OCI-LY3 (cell line): ENCODE results near the gene PDCD11.
A peak's percentile ranks its signal among the peaks of the same experiment; 100 is the strongest.
"Not testable (repeated sequence)": the region's sequence is repeated elsewhere in the genome, so short reads cannot be mapped to it uniquely, and the experiment has no call there.

Source experiments
- H2AFZ ChIP-seq: fragments of 200-600, 300-600 bp; shearing (Covaris generic); 2 replicates; pipeline ENCODE4 v1.6.0; 2014; ENCODE audit warnings: antibody characterized with exemption, low read depth, low read length
- H3K27ac ChIP-seq: fragments of 200-600, 300-600 bp; sonication (generic); 2 replicates; pipeline ENCODE4 v1.5.1; 2014; ENCODE audit warnings: mild to moderate bottlenecking, low read length, moderate library complexity, mixed read lengths
- H3K27me3 ChIP-seq: fragments of 200-600, 300-600 bp; sonication (generic); 2 replicates; pipeline ENCODE4 v1.6.1; 2014; ENCODE audit warnings: low read depth, low read length, mixed read lengths
- H3K36me3 ChIP-seq: fragments of 200-600, 300-600 bp; sonication (generic); replicated peaks from 2 replicates; pipeline ENCODE3; 2014; ENCODE audit warnings: low read depth, low read length, mixed read lengths
- H3K4me1 ChIP-seq: fragments of 300-600, 200-600 bp; sonication (generic); 2 replicates; pipeline ENCODE4 v1.6.1; 2014; ENCODE audit warnings: low read length, mixed read lengths
- H3K4me2 ChIP-seq: fragments of 200-600, 300-600 bp; sonication (generic); 2 replicates; pipeline ENCODE4 v1.6.1; 2014; ENCODE audit warnings: low read length, mixed read lengths
- H3K4me3 ChIP-seq: fragments of 300-600, 200-600 bp; sonication (generic); 2 replicates; pipeline ENCODE4 v1.5.1; 2014; ENCODE audit warnings: antibody characterized with exemption, mild to moderate bottlenecking, low read length, moderate library complexity
- H3K79me2 ChIP-seq: fragments of 300-600, 200-600 bp; shearing (Covaris generic); 2 replicates; pipeline ENCODE4 v1.6.1; 2014; ENCODE audit warnings: mild to moderate bottlenecking, low read length, mixed read lengths
- H3K9ac ChIP-seq: fragments of 300-600, 200-600 bp; shearing (Covaris generic); 2 replicates; pipeline ENCODE4 v1.6.0; 2014; ENCODE audit warnings: mild to moderate bottlenecking, low read length, moderate library complexity
- H3K9me3 ChIP-seq: fragments of 200-600, 300-600 bp; shearing (Covaris generic); 2 replicates; pipeline ENCODE4 v1.6.1; 2014; ENCODE audit warnings: low read length, mixed read lengths; ENCODE audit not compliant: insufficient read depth
- H4K20me1 ChIP-seq: fragments of 200-600, 300-600 bp; sonication (generic); 2 replicates; pipeline ENCODE4 v1.6.1; 2016; ENCODE audit warnings: low read length, mixed read lengths; ENCODE audit not compliant: insufficient read depth
- EZH2phosphoT487 ChIP-seq: fragments of 200-600 bp; shearing (Covaris generic); IDR thresholded peaks from 2 replicates; pipeline ENCODE4 v1.6.1; 2018; ENCODE audit warnings: antibody characterized with exemption, mixed run types, low read depth
- TF ChIP-seq, protein P1 (sequence below): fragments of 200-600, 300-600 bp; sonication (generic); IDR thresholded peaks from 2 replicates; pipeline ENCODE4 v1.5.1; 2014; ENCODE audit warnings: antibody characterized with exemption, low read length, low read depth

Gene PDCD11

DNA sequence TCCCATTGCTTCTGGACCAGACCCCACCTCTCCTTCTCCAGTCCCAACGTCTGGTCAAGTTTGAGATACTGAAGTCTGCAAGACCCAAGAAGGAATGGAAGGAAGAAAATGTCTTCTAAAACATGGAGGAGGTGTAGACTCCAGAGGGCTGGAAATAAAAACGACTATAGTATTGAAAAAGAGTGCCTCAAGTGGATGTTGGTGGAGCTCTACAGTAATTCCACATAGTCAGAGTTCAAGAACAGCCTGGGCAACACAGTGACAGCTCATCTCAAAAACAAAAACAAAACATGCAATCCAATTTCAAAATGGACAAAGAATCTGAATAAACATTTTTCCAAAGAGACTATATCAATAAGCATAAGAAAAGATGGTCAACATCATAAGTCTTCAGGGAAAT lies 43.1 kb upstream of the PDCD11 start:
- H3K4me1 ChIP-seq = peaks cover 10% of the 10 kb centered on the region; the same call in 1 of the 2 replicates
- no peaks in the 10 kb centered on the region for H4K20me1 ChIP-seq
- no peaks in the 10 kb centered on the region for H3K27me3 ChIP-seq
- H3K4me2 ChIP-seq = no peak overlapping the region
- TF ChIP-seq, protein P1, sequence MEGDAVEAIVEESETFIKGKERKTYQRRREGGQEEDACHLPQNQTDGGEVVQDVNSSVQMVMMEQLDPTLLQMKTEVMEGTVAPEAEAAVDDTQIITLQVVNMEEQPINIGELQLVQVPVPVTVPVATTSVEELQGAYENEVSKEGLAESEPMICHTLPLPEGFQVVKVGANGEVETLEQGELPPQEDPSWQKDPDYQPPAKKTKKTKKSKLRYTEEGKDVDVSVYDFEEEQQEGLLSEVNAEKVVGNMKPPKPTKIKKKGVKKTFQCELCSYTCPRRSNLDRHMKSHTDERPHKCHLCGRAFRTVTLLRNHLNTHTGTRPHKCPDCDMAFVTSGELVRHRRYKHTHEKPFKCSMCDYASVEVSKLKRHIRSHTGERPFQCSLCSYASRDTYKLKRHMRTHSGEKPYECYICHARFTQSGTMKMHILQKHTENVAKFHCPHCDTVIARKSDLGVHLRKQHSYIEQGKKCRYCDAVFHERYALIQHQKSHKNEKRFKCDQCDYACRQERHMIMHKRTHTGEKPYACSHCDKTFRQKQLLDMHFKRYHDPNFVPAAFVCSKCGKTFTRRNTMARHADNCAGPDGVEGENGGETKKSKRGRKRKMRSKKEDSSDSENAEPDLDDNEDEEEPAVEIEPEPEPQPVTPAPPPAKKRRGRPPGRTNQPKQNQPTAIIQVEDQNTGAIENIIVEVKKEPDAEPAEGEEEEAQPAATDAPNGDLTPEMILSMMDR = no peak
- no peak for TF ChIP-seq EZH2phosphoT487
- no peak overlapping the region for H3K9ac ChIP-seq
- H3K4me3 ChIP-seq = no peak overlapping the region
- H3K36me3 ChIP-seq = no peaks in the 10 kb centered on the region
- H2AFZ ChIP-seq = no peak overlapping the region
- peaks cover 23% of the 10 kb centered on the region for H3K79me2 ChIP-seq
- H3K27ac ChIP-seq = no peak overlapping the region
- H3K9me3 ChIP-seq = no peaks in the 10 kb centered on the region

DNA sequence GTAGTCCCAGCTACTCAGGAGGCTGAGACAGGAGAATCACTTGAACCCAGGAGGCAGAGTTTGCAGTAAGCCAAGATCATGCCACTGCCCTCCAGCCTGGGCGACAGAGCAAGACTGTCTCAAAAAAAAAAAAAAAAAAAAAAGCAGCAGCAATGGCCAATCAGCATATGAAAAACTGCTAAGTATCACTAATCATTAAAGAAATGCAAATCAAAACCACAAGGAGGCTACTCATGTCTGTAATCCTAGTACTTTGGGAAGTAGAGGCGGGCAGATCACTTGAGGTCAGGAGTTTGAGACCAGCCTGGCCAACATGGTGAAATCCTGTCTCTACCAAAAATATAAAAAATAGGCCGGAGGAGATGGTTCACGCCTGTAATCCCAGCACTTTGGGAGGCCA lies 41.9 kb upstream of the PDCD11 start:
- H2AFZ ChIP-seq, H3K9ac ChIP-seq, H3K36me3 ChIP-seq, H3K27me3 ChIP-seq, H3K27ac ChIP-seq, H3K4me2 ChIP-seq, H4K20me1 ChIP-seq, H3K4me1 ChIP-seq, H3K4me3 ChIP-seq, H3K9me3 ChIP-seq: not testable (repeated sequence)
- H3K79me2 ChIP-seq = peaks cover 17% of the 10 kb centered on the region

DNA sequence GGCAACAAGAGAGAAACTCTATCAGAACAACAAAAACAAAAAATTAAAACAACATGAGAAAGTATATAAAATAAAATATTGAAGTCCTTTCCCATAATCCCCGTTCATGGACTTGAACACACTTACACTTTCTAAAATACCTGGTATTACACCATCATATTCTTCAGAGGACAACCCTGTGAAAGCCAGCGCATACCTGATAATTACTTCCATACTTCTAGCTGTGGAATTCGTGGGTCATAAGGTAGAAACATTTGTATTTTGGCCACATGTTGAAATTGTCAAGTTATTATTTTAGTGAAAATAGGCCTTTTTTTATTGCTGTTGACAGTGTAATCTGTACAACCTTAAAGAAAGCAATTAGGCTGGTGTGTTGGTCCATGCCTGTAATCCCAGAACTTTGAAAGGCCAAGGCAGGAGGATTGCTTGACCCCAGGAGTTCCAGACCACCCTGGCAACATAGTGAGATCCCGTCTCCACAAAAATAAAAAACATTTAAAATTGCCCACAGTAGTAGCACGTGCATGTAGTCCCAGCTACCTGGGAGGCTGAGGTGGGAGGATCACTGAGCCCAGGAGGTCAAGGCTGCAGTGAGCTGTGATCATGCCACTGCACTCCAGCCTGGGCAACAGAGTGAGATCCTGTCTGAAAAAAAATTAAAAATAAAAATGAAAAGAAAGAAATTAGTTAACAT lies 40.4 kb upstream of the PDCD11 start:
- H3K27me3 ChIP-seq = no peaks in the 10 kb centered on the region
- no peak overlapping the region for H2AFZ ChIP-seq
- H3K9ac ChIP-seq = no peak overlapping the region

DNA sequence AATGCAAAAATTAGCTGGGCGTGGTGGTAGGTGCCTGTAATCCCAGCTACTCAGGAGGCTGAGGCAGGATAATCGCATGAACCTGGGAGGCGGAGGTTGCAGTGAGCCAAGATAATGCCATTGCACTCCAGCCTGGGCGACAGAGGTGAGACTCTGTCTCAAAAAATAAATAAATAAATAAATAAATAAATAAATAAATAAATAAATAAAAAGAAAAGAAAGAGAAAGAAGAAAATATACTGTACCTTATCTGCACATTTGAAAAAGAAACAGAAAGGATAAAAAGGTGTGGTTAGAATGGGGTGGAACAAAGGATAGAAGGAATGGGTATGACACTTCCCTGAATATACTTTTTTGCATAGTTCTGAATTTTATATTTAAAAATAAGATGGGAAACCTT lies 36.9 kb upstream of the PDCD11 start:
- not testable (repeated sequence) for H3K27ac ChIP-seq, H2AFZ ChIP-seq, H3K4me3 ChIP-seq, H3K4me2 ChIP-seq, H3K27me3 ChIP-seq, H3K79me2 ChIP-seq, H3K4me1 ChIP-seq, H3K36me3 ChIP-seq, H3K9ac ChIP-seq, H3K9me3 ChIP-seq, H4K20me1 ChIP-seq

More for the DNA sequence above, 40.4 kb upstream of the PDCD11 start:
- Histone ChIP-seq H3K27ac (no peak overlapping the region), H4K20me1 (no peaks in the 10 kb centered on the region), H3K4me3 (no peak overlapping the region), H3K79me2 (peaks cover 3% of the 10 kb centered on the region; the same call in 1 of the 2 replicates), H3K4me1 (peaks cover 5% of the 10 kb centered on the region; the same call in 1 of the 2 replicates), H3K36me3 (no peaks in the 10 kb centered on the region), H3K9me3 (no peaks in the 10 kb centered on the region), H3K4me2 (no peak overlapping the region)
- TF ChIP-seq EZH2phosphoT487 = no peak

DNA sequence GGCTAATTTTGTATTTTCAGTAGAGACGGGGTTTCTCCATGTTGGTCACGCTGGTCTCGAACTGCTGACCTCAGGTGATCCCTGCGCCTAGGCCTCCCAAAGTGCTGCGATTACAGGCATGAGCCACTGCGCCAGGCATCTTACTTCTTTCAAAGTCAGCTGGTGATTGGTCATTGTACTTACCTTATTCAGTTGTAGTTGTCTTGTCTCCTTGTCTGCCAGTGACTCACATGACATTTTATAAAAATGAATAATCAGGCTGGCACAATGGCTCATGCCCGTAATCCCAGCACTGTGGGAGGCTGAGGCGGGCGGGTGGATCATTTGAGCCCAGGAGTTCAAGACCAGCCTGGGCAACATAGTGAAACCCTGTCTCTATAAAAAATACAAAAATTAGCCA lies 35.6 kb upstream of the PDCD11 start:
- H3K9ac ChIP-seq, H3K79me2 ChIP-seq, H3K27me3 ChIP-seq, H3K9me3 ChIP-seq, H3K4me3 ChIP-seq, H4K20me1 ChIP-seq, H2AFZ ChIP-seq, H3K36me3 ChIP-seq, H3K4me1 ChIP-seq, H3K27ac ChIP-seq, H3K4me2 ChIP-seq: not testable (repeated sequence)

DNA sequence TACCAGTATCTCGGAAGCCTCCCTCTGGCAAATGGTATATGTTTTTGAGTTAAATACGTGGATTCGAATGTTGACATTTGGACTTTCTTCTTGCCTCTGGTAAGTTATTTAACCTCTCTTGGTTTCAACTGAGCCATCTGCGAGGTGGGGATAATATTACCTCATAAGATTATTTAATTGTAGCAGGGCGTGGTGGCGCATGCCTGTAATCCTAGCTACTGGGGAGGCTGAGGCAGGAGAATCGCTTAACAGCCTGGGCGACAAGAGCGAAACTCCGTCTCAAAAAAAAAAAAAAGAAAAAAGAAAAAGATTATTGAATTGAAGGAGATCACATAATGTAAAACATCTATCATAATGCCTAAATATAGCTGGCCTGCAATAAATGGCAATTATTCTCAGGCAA lies 29.0 kb upstream of the PDCD11 start:
- peak overlapping the region; percentile 86 for H3K4me3 ChIP-seq
- H3K27ac ChIP-seq = peak overlapping the region; percentile 58
- H2AFZ ChIP-seq = peak overlapping the region; percentile 79; the same call in 1 of the 2 replicates
- peaks cover 2% of the 10 kb centered on the region; the same call in 1 of the 2 replicates for H3K4me1 ChIP-seq
- H3K4me2 ChIP-seq = peak overlapping the region; percentile 76
- H3K9ac ChIP-seq = peak overlapping the region; percentile 53
- no peak for TF ChIP-seq EZH2phosphoT487
- TF ChIP-seq, protein P1 = no peak
- H3K27me3 ChIP-seq = no peaks in the 10 kb centered on the region
- no peaks in the 10 kb centered on the region for H3K36me3 ChIP-seq
- H3K9me3 ChIP-seq = no peaks in the 10 kb centered on the region
- no peaks in the 10 kb centered on the region for H4K20me1 ChIP-seq
- peaks cover 32% of the 10 kb centered on the region for H3K79me2 ChIP-seq
